Activated CD4-positive, alpha-beta T cell treated with anti-CD3 and anti-CD28 coated beads, Interleukin-2, Interleukin-6, amounts not matched to agents 100 ng/mL and 50 ng/mL, durations not matched to agents 16 hours and 8 hours (primary cell): ENCODE results near the gene CHD1L.
"Not testable (repeated sequence)": the region's sequence is repeated elsewhere in the genome, so short reads cannot be mapped to it uniquely, and the experiment has no call there.

Experiments used
- DNase-seq: peaks from one replicate; pipeline ENCODE4 v3.0.0-alpha.2; 2020

CHD1L gene

DNA sequence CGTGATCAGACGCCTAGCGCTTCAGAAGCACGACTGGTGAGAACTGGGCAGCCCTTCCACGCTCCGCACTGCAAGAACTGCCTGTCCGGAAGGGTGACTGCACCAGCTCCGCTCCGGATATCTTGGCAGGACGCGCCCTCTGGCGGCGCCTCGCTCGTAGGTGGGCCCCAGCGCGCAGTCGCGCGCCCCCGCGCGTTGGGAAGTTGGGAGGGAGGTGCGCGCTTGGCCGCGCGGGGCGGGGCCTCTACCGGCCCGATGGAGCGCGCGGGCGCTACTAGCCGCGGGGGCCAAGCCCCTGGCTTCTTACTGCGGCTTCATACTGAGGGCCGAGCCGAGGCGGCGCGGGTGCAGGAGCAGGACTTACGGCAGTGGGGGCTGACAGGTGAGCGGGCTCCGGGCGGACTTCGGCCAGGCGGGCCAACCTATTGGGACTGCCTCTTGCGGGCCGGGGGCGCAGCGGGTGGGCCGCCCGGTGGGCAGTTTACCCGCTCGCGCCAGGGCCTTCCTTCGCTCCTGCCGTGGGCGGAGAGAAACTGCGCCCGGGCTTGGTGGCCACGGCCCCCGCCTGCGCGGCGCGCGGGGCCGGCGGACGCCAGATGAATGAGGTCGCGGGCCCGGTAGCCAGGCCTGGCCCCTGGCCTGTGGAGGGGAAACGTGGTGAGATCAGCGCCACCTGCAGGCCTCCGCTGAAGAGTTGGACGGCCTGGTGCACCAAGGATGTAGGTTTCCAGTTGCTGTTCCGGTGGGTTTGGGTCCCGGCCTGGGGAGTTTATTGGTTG, at the start of gene CHD1L:
CHD1L (plus strand) TSS at position 236 of the 779 bp plus-strand sequence; CDS start at position 256, 20 bp downstream.
- DNase-seq, result peak; percentile 97

DNA sequence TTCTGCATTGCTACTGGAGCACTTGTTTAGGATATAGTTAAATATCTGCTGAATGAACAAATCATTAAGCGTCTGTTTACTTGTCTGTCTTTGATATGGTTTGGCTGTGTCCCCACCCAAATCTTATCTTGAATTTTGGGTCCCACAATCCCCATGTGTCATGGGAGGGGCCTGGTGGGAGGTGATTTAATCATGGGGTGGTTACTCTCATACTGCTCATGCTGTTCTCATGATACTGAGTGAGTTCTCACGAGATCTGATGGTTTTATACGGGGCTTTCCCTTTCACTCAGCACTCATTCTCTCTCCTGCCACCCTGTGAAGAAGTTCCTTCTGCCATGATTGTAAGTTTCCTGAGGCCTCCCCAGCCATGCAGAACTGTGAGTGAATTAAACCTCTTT, 45.2 kb upstream of the CHD1L start:
- DNase-seq, result not testable (repeated sequence)

DNA sequence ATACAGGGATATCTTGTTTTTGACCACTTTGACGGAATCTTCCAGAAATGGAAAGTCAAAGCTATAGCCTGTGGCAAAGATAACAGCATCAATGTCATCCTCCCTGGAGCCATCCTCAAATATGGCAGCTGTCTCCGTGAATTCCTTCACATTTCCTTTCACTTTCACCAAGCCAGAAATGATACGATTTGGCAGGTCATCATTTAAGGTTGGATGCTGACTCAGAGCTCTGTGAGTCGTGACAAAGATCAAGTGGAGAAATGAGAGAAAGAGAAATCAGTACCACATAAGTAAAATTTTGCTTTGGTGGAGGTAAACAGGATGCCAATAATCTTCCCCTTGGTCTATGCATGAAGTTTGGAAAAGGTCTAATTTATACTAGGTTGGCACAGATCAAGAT, 41.2 kb upstream of the CHD1L start:
- DNase-seq, result no peak

DNA sequence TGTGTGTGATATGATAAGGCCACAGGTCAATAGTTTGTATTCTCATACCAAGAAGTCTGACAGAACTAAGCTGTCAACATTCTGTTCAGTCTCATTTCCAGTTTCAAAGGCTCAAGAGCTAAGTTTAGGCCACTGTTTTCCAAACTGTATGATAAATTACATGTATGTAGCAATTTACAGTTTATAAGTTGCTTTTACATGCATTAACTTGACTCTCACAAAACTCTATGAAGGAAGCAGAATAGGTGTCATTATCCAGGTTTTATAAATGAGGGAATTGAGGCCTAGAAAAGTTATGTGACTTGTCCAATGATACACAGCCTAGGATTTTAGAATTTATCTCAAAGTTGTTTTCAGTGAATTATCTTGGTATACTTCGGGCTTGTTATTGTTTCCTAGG, 40.7 kb upstream of the CHD1L start:
- DNase-seq, result no peak

DNA sequence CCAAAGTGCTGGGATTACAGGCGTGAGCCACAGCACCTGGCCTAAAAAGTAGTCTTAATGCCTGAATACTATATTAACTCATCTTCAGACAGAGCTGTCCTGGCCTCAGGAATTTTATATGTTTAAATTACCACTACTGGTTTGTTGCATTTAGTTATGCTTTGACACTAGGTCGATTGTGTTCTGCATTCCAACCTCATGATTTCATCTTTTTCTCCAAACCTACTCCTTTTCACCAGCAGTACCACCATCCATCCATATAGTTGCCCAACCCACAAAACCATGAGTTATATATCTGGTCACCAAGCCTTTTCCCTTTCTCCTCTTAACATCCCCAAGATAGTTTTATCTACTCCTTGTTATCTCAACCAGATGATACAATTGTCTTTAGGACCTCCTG, 39.9 kb upstream of the CHD1L start:
- no peak for DNase-seq

DNA sequence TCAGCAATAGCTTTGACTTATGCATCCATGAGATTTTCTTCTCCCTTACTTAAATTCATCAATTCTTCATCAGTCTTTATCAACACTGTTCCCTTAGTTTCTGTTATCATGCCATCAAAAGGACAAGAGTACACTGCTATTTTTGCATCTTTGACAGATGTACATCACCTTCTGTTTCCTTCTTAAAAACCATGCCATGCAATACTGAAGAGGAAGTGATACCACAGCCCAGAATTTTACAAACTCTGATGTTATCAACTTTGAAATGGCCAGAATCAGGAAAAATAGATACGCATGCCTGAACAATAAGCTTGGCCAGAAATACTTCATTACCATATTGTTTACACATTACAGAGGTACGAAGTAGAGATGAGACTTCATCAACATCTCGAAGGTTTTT, 38.4 kb upstream of the CHD1L start:
- DNase-seq, result no peak

DNA sequence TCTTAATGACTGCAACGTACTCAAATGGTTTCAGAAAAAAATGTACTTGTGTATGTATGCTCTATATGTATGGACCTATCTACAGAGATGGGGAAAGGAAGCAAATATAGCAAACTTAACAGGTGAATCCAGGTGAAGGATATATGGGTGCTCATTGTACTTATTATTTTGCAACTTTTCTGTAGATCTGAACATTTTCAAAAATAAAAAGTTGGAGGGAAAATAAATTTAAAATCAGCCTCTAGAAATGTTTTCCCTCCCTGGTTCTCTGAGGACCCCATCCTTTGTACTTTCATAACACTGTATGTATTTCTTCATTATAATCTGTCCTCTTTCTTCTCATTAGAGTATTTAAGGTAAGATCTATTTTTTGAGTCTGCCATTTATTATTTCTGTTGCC, 35.3 kb upstream of the CHD1L start:
- DNase-seq, result no peak

DNA sequence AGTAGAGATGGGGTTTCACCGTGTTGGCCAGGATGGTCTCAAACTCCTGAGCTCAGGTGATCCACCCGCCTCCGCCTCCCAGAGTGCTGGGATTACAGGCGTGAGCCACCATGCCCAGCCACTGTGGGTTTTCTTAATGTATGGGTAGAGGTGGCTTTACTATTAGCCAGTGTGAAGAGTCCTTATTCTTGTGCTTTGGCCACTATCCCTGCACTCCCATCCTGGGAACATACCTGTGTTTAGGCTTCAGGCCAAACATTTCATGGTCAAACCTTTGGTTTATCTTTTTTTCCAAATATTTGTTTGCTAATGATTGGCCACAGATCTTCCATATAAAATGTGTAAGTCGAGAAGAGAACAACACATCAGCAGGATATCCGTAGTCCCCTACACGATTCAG, 33.9 kb upstream of the CHD1L start:
- DNase-seq, result no peak

DNA sequence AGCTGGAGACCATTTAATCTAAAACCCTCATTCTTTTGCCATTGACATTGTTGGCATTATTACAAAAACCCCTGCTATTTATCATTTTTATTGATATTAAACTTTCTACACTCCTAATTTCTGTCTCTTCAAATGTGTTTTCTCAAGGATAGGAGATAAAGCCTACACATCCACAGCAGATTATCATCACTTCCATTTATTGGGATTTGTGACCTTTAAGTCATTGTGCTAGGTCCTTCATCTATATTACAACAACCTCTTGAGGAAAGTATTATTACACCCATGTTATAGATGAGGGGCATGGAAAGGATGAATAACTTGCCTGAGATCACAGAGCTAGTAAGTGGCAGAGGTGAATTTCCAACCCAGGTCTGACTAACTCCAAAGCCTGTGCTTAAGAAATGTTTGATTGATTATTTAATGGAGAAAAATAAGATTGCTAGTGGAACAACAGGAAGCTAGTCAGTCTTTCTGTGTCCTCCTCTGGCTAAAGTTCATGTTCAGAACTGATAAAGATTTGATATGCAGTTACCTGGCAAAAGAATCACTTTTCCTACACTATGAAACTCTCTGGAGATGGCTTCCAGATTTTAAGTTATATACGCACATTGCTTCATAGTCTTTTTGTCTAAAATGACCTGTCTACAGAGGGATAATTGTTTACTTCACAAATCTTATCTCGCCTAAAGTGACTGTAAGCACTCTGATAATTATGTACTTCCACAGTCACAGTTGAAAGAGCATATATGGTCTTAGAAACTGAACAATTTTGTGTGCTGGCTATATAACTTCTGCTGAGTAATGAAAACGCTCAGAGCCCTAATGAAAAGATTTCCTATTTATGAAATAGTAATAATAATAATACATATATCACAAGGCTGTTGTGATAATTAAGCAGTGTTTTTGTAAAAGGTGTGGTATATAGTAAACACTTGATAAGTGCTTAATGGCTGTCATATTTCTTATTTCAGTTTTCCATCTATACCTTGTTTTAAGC, 32.4 kb upstream of the CHD1L start:
- no peak for DNase-seq

DNA sequence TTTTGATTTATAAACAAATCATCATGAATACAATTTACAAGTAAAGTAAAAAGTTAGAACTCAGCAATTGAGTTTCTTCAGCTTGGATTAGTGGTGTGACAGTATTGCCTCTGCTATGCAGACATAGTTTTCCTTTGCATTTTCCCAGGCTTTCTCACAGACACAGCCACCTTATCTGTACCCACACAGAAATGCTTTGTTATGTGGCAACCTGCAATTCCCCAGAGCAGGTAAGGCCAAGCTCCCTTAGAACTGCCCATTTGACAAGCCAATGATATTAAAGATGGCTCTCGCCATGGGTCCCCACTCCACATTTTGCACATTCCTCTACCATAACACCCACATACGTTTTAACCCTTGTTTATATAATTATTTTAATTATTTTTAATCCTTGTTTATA, 31.5 kb upstream of the CHD1L start:
- DNase-seq, result no peak

DNA sequence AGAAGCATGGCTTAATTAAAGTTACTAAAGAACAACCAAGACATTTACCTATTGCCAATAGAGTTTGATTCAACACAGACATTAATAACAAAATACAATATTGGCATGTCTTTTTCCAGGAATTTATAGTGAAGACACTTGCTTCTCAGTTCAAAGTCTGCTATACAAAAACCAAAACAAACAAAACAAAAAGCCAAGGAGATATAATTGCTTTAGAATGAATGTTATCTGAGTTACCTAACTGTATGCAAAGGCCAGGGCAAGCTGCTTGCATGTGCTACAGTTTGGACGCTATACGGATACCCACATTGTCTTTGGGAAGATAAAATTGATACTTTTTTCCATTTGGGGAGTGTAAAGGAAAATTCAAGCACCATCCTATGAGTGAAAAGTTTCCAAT, 30.9 kb upstream of the CHD1L start:
- no peak for DNase-seq

DNA sequence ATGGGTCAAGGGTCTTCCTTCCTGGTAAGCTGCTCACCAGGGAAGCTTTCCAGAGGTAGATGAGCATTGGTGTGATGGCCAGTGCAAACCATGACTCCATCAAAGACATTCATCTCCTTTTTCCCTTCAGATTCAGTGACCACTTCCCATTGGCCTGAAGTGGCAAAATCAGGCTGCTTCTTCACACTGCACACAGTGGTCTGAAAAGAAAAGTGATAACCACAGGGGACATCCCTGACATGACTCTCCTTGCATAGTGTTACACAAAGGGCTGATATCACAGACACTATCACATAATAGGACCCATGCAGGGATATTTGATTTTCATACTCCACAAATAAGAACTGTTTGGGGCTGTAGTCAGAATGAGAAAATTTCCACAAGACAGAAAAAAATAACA, 29.2 kb upstream of the CHD1L start:
- DNase-seq, result no peak

DNA sequence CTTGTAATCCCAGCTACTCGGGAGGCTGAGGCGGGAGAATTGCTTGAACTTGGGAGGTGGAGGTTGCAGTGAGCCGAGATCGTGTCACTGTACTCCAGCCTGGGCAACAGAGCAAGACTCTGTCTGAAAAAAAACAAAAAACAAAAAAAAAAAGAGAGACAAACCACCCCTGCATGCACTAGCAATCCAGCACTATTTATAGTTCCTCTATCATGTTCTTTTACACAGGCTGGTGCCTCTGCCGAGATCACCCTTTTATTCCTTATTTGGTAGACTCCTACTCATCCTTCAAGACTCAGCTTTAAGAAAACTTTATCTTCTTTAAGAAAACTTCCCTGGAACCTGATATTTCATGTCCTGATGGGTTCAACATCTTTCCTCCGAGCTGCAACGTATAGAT, 28.2 kb upstream of the CHD1L start:
- DNase-seq, result no peak

DNA sequence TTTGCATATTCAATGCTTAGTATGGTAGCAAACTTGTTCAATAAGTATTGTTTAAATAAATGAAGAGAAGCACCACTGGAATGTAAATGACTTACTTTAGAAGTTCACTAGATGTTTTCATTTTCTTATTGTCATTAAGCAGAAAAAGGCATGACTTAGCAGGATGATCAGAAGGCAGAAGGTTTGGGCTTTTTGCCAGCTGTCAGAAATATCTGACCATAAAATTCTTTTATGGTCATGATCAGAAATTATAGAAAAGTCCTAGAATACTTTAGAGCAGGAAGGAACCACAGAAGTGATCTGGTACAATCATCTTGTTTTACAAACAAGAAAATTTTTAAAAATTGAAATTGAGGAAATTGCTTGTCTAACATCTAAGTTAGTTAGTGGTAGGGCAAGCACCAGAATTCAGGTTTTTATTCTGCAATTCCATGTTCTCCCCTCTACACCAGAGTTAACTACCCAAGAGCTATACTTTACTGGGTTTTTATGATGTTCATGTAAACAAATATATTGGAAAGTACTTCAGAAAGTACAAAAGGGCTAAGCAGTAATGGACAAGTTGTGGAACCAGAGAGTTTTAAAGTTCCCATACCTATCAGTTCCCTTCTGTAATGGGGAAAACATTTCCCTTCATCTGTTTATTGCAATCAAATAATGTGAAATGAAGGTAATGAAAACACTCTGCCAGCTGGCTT, 27.5 kb upstream of the CHD1L start:
- DNase-seq, result no peak

DNA sequence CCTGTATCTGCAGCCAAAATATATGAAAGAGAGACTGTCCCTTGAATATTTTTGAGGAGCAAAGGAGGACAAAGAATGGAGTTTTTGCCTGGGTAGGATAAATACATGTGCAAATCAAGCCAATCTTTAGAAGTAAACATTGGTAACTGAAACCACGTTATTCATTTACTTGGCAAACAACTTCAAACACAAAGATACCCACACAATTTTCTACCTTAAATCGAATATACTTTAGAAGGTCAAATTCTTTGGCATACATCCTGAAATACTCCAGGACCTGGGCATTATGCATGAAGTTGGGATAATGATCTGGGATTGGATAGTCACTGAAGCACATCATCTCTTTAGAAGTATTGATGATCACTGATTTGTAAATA, 27.0 kb upstream of the CHD1L start:
- DNase-seq, result no peak

DNA sequence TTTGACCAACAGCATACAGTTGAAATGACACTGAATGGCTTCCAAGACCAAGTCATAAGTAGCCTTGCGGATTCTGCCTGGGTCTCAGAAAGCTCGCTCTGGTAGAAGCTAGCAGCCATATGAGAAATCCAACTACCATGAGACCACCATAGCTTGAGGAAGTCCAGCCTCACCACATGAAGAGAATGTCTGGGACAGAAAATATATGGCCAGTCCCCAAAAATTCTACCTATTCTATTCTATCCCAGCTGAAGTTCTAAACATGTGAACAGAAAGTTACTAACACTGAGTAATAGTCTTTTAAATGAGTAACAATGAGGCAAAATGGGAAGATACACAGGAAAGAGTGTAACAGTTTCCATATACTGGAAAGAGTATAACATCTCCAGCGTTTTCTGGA, 26.4 kb upstream of the CHD1L start:
- DNase-seq, result no peak

DNA sequence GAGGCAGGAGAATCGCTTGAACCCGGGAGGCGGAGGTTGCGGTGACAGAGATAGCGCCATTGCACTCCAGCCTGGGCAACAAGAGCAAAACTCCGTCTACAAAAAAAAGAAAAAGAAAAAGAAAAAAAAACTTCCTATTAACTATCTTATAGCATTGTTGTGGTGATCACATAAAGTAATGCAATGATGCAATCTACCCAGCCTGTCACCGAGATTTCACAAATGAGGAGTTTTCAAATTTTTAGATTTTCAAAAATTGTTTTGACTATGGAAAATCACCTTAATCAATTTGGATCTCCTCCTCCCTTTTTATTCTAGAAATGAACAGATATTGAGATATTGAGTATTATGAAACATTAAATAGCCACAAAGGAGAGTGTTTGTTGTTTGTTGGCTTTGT, 25.3 kb upstream of the CHD1L start:
- no peak for DNase-seq

DNA sequence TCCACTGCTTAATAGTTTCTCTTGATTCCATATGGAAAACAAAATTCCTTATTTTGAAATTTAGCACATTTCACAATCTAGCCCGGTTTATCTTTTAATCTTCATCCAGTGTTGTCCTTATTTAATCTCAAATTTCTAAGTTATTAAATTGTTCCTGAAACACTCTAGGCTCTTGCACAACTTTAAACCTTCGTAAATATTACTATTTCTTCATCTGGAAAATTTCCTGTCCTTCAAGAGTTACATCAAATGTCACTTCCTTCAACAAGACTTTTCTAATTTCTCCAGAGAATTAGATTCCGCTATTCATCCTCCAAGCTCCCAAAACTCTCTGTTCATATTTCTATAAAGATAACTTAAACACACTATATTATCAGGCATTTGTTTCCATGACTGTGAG, 23.9 kb upstream of the CHD1L start:
- DNase-seq, result no peak

DNA sequence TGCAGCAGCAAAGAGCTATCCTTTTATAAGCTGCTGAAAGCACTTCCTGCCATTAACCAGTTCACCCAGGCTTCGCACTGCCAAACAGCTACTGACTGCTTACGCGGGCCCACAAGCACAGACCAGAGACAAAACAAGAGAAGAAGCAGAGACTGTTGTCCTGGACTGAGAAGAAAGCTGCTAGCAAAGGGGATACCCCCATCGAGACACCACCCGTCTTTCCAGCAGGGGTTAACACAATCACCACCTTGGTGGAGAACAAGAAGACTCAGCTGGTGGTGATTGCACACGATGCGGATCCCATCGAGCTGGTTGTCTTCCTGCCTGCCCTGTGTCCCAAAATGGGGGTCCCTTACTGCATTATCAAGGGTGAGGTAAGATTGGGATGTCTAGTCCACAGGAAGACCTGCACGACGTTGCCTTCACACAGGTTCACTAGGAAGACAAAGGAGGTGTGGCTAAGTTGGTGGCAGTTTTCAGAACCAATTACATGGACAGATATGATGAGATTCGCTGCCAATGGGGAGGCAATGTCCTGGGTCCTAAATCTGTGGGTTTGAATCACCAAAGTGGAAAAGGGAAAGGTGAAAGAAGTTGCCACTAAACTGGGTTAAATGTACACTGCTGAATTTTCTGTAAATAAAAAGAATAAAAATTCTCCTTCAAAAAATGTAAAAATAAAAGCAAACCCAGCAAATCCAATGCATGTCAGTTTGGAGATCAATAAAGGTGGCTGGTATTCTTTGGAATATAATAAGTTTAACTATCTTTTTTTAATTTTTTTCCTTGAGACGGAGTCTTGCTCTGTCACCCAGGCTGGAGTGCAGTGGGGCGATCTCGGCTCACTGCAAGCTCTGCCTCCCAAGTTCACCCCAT, 18.5 kb upstream of the CHD1L start:
- DNase-seq, result no peak

DNA sequence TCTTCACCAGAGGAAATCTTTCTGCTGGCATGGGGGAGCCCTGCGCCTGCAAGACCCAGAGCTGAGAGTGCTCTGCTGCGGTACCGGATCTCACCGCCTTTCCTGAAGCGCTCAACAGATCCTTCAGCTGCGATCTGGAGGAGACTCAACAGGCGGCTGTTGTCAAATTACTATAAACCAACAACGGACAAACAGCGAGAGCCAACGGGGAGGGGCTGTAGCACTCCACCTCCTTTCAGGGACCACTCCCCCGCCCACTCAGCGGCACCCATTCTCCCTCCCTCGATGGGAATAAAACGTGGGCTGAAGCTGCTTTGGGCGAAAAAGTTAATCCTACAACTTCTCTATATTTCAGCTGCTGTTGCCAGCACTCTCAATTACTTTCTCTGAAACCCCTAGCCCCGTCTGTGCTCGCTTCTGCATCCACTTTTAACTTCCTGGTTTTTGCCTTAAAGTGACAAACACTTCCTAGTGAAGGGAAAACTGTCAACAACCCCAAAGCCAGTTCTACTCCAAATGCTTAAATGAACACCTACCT, 17.2 kb upstream of the CHD1L start, which contains the start of gene FMO5:
FMO5 (minus strand) TSS at position 147 of the 538 bp plus-strand sequence. CDS start 310 bp downstream, outside the sequence.
- peak; percentile 58 for DNase-seq

DNA sequence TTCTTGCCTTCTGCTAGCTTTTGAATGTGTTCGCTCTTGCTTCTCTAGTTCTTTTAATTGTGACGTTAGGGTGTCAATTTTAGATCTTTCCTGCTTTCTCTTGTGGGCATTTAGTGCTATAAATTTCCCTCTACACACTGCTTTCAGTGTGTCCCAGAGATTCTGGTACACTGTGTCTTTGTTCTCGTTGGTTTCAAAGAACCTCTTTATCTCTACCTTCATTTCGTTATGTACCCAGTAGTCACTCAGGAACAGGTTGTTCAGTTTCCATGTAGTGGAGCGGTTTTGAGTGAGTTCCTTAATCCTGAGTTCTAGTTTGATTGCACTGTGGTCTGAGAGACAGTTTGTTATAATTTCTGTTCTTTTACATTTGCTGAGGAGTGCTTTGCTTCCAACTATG, 11.5 kb upstream of the CHD1L start:
- DNase-seq, result not testable (repeated sequence)

DNA sequence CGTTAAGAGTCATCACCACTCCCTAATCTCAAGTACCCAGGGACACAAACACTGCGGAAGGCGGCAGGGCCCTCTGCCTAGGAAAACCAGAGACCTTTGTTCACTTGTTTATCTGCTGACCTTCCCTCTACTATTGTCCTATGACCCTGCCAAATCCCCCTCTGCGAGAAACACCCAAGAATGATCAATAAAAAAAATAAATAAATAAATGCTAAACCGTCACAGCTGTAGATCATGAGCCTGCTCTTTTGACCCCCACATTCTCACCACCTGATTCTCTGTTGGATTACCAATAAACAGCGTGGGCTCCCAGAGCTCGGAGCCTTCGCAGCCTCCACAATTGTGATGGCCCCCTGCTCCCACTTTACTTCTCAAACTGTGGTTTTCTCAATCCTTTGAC, 8.6 kb upstream of the CHD1L start:
- not testable (repeated sequence) for DNase-seq
